ENCODE measurements around the gene CAMK1D.
A peak's percentile ranks its signal among the peaks of the same experiment; 100 is the strongest.
"Not testable (repeated sequence)": the region's sequence is repeated elsewhere in the genome, so short reads cannot be mapped to it uniquely, and the experiment has no call there.

The CAMK1D gene

DNA sequence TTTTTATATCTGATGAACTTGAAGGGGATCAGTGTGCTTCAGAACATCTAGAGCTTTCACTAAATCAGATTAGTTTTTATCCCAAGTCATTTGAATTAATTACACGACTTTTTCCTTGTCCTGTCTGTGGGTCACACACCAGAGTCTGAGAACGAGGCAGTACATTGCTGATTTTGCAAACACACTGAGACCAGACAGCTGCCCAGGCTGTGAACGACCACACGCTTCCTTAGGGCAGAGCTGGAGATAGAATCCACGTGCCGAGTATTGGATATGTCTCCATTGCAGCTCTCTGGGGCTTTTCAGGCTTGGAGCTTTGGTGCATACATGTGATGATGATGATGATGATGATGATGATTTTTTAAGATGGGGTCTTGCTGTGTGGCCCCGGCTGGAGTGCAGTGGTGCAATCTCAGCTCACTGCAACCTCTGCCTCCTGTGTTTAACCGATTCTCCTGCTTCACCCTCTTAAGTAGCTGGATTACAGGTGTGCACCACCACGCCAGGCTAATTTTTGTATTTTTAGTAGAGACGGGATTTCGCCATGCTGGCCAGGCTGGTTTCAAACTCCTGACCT, 81.1 kb downstream of the CAMK1D start:
- no peak for DNase-seq (ENCODE audit: low read depth, low spot score)

DNA sequence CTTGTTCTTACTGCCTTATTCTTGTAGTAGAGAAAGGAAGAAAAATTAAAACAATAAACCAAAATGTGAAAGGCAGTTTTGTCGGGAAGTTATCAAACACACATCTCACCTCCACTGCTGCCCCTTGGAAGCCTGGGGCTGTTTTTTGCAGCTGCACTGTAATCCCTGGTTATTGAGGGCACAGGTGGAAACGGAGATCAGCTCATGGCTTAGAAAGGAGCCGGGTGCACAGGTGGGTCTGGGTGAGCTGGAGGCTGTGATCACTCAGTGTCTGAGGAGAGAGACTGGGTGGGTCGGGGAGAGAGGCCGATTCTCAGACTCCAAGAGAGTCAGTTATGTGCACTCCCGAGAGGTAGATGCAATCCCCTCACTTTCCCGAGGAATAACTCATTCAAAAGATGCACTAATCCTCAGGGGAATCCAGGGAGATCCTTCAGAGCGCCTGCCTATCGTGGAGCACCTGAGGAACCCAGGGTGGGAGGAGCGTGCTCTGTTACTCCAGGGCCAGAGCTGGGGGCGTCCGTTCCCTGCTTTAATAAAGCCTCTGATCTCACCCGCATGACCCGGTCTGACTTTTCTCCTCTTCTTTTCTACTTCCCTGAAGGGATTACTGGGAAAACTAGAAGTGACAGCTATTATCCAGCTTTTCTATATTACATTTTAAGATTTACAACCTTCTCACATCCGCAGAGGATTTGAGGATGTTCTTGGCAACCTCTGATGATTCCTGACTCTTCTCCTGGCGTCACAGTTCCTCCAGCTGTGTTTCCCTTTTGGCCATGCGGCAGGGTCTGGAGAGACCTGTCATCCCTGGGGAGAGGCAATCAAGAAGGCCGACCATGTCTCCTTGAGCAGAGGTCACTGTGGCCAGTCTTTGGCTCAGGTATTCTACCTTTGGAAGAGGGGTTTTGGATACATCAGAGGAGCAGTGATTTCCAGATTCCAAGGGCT, 82.1 kb downstream of the CAMK1D start:
- no peak for DNase-seq (ENCODE audit: low read depth, low spot score)

DNA sequence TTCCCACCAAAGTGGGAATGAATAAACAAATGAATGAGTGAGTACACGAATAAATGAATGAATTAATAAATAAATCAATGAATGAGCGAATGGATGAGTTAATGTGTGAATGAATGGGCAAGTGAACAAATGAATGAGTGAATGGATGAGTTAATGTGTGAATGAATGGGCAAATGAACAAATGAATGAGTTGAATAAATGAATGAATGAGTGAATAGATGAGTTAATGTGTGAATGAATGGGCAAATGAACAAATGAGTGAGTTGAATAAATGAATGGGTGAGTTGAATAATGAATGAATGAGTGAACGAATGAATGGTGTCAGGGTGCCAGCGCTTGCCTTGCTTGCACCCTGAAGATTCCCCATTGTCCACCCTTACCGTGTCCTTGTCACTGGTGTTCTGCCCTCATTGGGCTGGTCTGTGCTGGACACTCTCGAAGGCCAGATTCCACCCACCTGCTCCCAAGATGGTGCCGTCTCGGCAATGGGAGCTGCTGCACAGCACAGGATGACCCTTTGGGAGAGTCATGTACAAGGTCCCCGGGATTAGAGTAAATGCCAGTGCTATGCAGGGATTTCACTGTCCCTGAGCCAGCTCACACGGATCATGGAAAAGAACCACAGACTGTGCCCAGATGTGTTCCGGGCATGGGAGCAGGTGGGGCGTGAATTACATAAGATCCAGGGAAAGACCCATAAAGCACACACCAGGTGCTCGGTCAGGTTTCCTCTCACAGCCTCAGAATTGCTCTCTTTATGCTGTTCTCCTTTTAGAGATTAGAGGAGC, 83.2 kb downstream of the CAMK1D start:
- no peak for DNase-seq (ENCODE audit: low read depth, low spot score)

DNA sequence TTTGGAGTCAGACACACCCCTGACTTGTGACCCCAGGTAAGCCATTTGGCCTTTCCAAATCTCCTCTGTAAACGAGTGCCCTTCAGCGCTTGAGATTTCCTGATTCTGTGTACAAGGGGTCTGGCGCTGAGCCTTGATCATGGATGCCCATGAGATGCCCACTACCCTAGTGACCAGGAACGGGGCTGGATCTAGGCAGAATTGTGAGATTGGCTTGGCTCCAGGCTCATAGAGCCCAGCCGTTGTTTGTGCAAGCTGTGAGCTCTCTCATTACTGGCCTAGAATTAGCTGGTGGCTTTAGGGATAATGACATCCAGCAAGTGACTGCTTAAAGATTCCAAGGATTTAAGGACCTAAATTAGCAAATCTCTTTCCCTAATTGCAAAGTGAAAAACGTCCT, 84.9 kb downstream of the CAMK1D start:
- no peak for DNase-seq (ENCODE audit: low read depth, low spot score)

DNA sequence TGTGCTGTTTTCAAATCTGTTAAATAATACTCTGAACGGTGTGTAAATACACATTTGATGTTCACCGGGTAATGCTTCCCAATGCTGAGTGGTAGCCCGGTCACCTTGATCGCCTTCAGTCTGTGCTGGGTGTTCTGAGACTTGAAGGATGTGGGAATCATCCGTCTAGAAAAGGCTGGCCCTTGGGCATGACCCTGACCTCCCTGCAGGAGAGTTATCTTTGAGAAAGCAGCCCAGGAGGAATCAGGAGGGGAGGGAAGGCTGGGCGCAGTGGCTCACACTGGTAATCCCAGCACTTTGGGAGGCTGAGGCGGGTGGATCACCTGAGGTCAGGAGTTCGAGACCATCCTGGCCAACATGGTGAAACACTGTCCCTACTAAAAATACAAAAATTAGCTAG, 85.3 kb downstream of the CAMK1D start:
- not testable (repeated sequence) for DNase-seq (ENCODE audit: low read depth, low spot score)

DNA sequence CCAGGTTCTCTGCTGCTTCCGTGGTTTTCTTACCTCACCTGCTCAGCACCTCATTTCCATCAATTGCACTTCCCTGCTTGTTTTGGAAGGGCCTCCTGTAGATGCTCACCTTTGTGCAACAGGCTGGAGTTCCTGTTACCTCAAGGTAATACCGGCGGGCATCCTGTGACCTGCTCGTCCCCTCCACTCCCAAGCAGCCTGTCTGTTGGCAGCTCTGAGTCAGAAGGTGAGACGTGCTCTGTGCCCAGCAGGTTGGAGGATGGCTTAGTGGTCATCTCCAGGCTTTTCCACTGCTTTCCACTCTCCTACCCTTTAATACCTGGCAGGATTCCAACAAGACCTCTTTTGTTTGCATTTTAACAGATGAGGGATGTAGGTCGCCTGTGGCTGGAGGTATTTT, 86.0 kb downstream of the CAMK1D start:
- no peak for DNase-seq (ENCODE audit: low read depth, low spot score)

DNA sequence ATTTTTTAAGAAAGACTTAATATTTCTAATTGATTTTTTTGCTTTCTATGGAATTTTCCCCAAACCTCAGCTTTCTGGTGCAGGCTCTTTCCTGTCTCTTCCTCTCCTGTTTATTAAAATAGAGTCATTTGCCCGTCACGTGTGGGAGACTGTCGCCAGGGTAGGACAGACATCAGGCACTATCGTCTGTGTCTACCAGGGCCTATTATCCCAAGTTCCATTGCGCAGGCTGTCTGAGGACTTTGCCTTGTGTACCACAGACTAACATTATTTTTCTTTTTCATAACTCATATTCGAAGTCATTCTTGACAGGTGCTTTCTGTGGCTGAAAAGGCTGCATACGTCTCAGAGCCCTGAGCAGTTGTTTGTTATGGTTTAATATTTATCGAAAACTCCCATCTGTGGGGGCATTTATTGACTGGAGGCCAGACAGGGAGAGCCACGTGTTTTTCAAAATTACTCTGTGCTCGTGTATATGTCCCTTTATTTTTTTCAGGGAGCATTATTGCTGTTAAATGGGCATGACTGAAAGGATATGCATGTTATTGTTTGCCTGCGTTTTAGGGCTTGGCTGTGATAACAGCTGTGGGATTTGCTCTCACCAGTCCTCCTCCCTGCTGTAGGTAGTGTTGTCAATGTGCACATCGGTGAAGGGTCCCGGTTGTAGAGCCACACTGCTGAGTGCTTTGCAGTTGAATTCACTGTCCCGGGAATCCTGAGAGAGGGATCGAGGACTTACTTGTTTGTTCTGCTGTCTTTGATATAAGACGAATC, 89.8 kb downstream of the CAMK1D start:
- DNase-seq (ENCODE audit: low read depth, low spot score), result no peak

DNA sequence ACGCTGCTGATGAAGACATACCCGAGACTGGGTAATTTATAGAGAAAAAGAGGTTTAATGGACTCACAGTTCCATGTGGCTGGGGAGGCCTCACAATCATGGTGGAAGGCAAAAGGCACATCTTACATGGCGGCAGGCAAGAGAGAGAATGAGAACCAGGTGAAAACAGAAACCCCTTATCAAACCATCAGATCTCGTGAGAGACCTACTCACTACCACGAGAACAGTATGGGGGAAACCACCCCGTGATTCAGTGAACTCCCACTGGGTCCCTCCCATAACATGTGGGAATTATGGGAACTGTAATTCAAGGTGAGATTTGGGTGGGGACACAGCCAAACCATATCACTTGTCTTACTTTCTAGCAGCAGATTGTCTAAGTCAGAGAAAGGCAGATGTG, 90.4 kb downstream of the CAMK1D start:
- not testable (repeated sequence) for DNase-seq (ENCODE audit: low read depth, low spot score)

DNA sequence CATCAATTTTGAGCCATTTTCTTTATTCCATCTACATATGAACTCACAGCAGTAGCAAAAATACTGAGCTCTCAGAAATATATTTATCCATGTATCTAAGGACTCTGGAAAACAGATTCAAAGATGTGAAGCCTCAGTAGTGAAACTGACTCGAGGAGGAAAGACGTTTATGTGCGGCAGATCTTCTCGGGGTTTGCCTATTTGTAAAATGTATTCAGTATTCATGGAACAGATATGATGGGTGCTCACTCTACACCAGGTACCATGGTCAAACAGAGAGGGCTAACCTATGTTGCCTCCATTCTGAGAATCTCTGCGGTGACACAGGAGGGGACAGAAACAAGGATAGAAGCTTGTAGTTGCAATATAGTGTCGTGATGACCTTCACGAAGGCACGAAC, 93.7 kb downstream of the CAMK1D start:
- no peak for DNase-seq (ENCODE audit: low read depth, low spot score)

DNA sequence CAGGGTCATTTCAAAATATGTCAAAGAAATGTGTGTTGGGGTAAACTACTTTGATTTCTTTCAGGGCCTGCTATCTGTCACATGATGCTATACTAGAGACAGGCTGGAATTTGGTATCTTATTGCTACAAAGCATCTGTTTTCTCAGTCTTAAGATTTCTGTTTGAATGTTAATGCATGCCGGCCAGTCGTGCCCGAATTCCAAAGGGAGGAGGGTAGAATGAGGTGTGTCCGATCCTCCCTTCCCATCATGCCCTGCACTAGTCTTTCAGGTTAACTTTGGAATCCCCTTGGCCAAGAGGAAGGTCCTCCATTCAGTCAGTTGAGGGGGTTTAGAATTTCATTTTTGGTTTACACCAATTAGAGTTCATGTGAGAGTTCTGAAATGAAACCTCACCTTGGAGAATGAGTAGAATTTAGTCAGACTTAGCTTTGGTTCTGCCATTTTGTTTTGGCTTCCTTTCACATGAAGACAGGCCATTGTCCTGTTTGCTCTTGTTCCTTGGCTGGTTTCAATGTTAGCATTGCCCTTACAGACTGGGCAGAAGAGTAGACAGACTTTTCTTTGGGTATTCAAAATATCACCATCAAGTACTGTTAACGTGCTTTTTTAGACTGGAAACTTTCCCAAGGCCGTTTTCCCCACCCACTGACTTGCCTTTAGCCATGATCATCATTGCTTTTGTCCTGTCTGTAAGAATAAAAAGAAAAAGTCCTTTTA, 95.8 kb downstream of the CAMK1D start:
- DNase-seq (ENCODE audit: low read depth, low spot score), result peak; percentile 7

DNA sequence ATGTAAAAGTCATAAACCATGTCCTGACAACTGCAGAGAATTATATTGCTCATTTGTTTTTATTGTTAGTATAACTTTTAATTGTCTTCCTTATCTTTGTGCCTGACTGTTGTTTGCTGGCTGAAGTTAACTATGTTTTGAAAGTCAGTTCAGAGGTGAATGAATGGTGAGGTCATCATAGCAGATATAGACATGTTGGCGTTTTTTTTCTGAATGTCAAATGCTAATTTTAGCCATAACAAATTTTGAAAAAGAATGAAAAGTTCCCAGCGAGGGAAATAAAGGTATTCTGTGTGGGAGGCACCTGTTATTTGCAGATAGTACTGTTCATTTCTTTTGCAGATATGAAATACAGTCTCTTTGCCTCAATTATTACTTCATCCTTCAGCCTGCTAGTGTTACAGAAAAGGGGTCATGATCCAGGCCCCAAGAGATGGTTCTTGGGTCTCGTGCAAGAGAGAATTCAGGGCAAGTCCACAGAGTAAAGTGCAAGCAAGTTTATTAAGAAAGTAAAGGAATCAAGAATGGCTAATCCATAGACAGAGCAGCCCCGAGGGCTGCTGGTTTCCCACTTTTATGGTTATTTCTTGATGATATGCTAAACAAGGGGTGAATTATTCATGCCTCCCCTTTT, 96.5 kb downstream of the CAMK1D start:
- DNase-seq (ENCODE audit: low read depth, low spot score), result no peak

DNA sequence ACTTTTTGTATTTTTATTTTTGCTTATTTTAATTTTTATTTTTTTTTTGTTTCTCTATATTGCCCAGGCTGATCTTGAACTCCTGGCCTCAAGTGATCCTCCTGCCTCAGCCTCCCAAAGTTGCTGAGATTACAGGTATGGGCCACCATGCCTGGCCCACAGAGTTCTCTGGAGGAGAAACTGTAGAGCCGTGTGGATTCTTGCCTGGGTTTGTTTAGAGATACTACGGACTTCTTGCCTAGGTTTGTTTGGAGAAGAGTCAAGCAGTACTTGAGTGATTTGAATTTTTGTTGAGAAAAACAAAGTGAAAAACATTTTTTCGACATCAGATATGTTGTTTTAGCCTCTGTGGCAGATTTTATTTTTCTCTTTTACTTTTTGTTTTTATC, 99.0 kb downstream of the CAMK1D start:
- no peak for DNase-seq (ENCODE audit: low read depth, low spot score)

DNA sequence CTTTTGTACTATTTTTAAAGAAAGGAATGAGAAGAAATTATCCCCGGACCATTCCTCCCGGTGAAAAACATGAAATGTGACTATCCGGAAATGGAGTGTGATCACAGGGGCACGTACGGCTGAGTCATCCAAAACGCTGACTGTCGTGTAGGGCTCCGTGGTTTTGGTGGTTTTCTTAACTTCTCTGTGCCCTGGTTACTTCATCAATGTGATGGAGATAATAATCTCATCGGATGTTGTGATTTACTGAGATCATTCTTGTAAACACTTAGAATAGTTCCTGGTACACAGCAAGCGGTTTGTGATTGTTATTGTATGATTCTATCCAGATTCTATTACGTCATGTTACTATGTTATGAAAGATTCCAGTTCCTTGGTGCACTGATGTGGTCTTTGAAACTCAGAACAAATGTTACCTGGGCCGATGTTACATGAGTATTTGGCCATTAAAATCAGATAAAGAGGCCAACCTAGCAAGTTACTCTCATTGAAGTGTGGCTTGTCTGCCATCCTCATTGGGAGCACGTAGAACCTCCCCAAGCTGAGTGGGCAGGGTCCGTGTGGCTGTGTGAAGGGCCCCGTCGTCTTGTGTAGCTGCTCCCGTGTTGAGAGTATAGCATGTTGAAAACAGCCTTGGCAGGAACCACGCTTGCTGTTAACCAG, 99.5 kb downstream of the CAMK1D start:
- DNase-seq (ENCODE audit: low read depth, low spot score), result no peak

DNA sequence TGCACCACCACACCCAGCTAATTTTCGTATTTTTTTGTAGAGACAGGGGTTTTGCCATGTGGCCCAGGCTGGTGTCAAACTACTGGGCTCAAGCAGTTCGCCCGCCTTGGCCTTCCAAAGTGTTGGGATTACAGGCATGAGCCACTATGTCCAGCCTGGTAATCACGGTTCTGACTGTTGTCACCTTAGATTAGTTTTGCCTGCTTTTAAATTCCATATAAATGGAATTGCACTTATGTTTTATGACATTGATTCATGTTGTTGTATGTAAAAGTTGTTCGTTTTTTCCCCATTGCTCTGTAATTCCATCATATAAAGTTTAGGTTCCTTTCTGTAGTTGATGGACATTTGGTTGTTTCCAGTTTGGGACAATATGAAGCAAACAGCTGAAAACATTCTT, 106.0 kb downstream of the CAMK1D start:
- DNase-seq (ENCODE audit: low read depth, low spot score), result no peak

DNA sequence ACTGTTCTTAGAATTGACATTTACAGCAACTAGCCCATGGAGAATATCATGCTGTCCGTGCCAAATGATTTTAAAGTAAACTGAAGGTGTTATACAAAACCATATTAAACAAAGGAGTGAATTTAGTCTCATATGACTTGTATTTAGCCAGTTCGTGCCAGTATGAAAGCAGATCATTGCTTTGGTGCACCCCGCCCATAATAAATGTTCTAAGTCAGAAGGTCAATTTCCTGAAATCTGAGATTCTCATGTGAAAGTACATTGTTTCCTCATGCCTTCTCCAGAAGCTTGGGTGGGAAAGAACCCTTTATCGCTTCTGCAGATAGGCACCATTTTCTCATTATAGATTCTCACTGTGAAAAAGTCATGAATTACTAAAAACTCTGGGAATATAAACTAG, 106.4 kb downstream of the CAMK1D start:
- no peak for DNase-seq (ENCODE audit: low read depth, low spot score)

DNA sequence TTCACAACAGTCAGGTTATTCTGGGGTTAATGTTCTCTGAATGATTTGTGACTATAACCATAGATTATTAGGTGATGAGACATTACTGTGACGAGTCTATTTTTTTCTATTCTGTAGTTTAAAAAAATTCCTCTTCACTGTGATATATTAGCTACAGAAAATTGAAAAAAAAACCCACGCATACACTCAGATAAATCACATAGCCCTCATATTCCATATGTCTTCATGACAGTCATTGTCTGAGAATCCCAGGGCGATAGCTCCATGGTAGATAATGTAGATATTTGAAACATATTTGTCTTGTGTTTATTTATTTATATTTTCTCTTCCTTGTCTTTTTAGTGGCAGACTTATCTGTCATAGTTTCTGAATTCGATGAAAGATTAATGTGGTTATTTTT, 110.0 kb downstream of the CAMK1D start:
- no peak for DNase-seq (ENCODE audit: low read depth, low spot score)

DNA sequence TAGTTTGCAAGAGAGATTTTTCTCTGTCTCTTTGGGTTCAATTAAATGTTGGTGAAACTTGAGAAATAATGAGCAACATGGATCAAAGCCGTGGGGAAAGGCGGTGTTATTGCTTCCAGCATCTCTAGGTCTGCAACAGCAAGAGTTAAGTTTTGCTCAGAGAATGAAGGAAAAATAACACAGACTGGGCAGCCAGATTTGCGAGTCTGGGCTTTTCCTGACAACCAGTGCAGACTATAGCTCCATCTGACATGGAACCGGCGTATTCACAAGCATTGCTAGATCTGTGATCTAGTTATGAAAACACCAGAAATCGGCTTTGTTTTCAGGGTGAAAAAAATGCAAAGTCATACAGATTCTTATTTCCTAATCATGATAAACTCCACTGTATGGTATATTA, 110.4 kb downstream of the CAMK1D start:
- no peak for DNase-seq (ENCODE audit: low read depth, low spot score)

DNA sequence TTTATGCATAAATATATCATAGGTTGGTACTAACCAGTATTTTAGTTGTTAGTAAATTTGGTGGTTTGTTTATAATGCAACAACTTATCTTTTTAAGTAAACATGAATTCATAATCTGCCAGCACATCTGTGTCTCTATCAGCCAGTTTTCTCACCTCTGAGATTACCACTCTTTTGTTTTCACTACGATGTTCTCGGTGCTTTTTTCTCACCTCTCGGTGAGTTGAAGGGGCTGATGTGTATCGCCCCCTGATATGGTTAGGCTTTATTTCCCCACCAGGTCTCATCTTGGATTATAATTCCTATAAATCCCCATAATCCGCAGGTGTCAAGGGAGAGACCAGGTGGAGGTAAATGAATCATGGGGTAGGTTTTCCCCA, 114.1 kb downstream of the CAMK1D start:
- no peak for DNase-seq (ENCODE audit: low read depth, low spot score)

DNA sequence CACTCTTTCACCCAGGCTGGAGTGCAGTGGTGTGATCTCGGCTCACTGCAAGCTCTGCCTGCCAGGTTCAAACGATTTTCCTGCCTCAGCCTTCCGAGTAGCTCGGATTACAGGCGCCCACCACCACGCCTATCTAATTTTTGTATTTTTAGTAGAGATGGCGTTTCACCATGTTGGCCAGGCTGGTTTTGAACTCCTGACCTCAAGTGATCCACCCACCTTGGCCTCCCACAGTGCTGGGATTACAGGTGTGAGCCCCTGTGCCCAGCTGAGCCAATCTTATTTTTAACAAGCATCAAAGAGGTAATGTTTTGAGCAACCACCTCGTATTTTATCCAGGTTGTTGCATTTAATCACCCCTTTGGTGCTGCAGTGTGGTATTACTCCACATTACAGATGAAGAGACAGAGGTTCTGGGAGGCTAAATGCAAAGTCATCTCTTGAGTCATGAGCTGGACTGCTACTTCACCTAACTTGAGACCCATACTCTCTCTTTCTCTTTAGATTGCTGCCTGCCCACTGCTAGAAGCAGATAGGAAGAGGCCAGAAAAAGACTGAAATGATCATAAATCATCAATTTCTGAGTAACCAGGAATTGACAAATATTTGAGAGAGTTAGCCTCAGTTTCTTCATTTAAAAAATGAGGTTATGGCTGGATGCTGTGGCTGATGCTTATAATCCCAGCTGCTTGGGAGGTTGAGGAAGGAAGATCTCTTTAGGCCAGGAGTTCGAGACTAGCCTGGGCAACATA, 116.2 kb downstream of the CAMK1D start:
- no peak for DNase-seq (ENCODE audit: low read depth, low spot score)

Measured in iPS DF 19.7 (cell line).